ENCODE results near the gene EAF2.

DNA sequence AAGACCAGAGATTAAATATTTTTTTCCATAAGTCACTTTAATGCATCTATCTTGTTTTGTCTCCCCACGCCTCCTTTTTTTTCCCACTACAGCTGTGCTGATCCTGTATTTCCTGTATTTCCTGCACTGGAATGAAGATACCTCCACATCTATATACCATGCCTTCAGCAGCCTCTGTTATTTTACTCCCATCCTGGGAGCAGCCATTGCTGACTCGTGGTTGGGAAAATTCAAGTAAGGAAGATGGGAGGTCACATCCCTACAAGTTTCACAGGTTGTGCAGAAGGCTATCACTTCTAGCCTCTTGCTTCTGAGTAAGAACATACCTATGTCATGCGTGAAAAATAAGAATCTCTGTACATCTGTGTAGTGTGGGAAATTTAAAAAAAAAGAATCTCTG is 62.3 kb downstream of the EAF2 start:
- TF ChIP-seq, protein P1, sequence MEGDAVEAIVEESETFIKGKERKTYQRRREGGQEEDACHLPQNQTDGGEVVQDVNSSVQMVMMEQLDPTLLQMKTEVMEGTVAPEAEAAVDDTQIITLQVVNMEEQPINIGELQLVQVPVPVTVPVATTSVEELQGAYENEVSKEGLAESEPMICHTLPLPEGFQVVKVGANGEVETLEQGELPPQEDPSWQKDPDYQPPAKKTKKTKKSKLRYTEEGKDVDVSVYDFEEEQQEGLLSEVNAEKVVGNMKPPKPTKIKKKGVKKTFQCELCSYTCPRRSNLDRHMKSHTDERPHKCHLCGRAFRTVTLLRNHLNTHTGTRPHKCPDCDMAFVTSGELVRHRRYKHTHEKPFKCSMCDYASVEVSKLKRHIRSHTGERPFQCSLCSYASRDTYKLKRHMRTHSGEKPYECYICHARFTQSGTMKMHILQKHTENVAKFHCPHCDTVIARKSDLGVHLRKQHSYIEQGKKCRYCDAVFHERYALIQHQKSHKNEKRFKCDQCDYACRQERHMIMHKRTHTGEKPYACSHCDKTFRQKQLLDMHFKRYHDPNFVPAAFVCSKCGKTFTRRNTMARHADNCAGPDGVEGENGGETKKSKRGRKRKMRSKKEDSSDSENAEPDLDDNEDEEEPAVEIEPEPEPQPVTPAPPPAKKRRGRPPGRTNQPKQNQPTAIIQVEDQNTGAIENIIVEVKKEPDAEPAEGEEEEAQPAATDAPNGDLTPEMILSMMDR (IDR thresholded peaks at IDR 0.05 in 8 of 11, conservative IDR thresholded peaks at IDR 0.05 in 3 of 11) = no peak
- no peak for TF ChIP-seq POLR2A (IDR thresholded peaks at IDR 0.05)
